Natural killer cell treated with Interleukin-12 subunit alpha and Interleukin-12 subunit beta and Interleukin-15 and Interleukin-18, amount 100 ng/mL, for 72 hours (primary cell): ENCODE data around the gene CFAP54. TPM values are rescaled to one million over a fixed set of nuclear protein-coding genes. Genes with fewer than 3 reads are reported as not detected.

Experiments used
- ATAC-seq, 2 donors: fragments of 150-1000 bp; cut with Tn5 transposase in 1 of 2; sonication (Bioruptor Pico), chemical (Tn5 transposase) in 1 of 2; 2 replicates each; pipeline ENCODE4 v1.10.0; 2021
- DNase-seq: peaks from one replicate; pipeline ENCODE4 v3.0.0; 2022; ENCODE audit warnings: low spot score
- H3K27ac Mint-ChIP-seq, 2 donors: 1 replicate in 1 of 2; 2 replicates in 1 of 2; pipeline ENCODE4 v1.8.0; 2022; ENCODE audit warnings: mixed read lengths in 2 of 2, mild to moderate bottlenecking in 1 of 2, moderate library complexity in 1 of 2
- H3K27me3 Mint-ChIP-seq, 2 donors: 1 replicate in 1 of 2; 2 replicates in 1 of 2; pipeline ENCODE4 v1.8.0; 2022; ENCODE audit warnings: mixed read lengths in 2 of 2
- H3K36me3 Mint-ChIP-seq: one replicate; pipeline ENCODE4 v1.8.0; 2022; ENCODE audit warnings: mixed read lengths
- H3K4me1 Mint-ChIP-seq, 2 donors: 1 replicate in 1 of 2; 2 replicates in 1 of 2; pipeline ENCODE4 v1.8.0; 2022; ENCODE audit warnings: low read depth in 2 of 2, mixed read lengths in 2 of 2, mild to moderate bottlenecking in 1 of 2
- H3K4me3 Mint-ChIP-seq: one replicate; pipeline ENCODE4 v1.8.0; 2022; ENCODE audit warnings: mixed read lengths
- H3K9me3 Mint-ChIP-seq: 2 replicates; pipeline ENCODE4 v1.8.0; 2022; ENCODE audit warnings: mixed read lengths
- total RNA-seq, 2 donors: library from RNA; stranded (reverse); gene quantifications; one replicate each; pipeline ENCODE4 v1.2.3, GENCODE V29; 2022

The CFAP54 gene
- total RNA-seq, 2 donors from 2014 or later = 0.14 to 0.50 TPM

DNA sequence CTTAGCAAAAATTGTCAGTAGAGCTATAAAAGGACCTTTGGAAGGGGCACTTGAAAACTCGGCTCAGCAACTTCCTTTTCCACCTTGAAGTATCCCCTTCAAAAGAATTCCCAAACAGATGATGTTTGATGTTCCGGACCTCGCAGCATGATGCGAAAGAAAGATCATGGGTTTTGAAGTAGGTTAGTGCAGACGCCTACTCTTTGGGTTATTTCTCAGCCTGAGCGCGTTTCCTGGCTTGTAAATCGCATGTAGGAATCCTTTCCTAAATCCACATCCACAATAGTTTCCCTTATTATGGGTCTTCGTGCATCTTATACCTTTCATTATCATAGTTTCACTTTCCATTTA lies 417.1 kb downstream of the CFAP54 start:
- Mint-ChIP-seq H3K27me3 (peaks cover 0 to 2% of the 10 kb centered on the region in 2 donors), H3K4me1 (peaks cover 32 to 41% of the 10 kb centered on the region in 2 donors), H3K27ac (peak overlapping the region; percentile 94 to 95), H3K36me3 (peaks cover 4% of the 10 kb centered on the region), H3K4me3 (peak overlapping the region; percentile 98), H3K9me3 (no peaks in the 10 kb centered on the region)
- DNase-seq (no peak), ATAC-seq (no peak)

DNA sequence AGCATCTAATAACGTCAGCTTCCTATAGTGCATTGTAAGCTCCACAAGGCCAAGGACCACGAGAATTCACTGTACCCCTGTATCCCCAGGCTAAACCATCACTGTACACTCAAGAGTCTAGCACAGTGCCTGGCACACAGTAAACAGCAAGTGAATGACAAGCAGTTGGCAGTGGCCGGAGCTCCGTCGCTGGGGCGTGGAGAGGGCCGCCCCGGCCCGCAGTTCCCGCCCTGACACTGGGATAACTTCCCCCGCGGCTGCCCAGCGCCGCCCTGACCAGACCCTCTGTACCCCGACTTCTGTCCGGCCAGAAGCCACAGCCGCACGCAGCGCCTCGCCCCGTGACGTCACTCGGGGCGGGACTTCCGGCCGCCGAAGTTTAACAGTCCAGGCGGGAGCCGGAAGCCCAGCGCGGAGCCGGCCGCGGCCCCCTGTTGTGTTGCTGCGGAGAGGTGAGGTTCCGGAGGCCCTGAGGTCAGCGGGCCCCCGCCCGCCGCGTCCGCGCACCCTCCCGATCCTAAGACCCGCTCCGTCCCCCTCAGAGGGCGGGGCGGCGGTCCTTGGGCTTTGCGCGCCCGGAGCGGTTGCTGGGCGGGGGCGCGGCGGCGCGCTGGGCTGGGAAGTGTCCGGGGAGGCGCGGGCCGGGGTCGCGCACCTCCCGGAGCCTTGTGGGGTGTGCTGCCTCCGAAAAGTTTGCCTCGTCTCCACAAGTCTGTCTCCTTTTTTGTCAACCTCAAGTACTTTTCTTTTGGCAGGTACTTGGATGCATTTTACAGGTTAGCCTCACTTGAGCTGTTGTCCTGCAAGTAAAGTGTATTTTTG lies 417.7 kb downstream of the CFAP54 start, which contains the start of gene NEDD1:
NEDD1 (plus strand) TSS at position 409 of the 822 bp plus-strand sequence. CDS start 2,503 bp downstream, outside the sequence.
- H3K27ac Mint-ChIP-seq = peak within 1 kb of the TSS; percentile 94 to 95
- peak within 1 kb of the TSS; percentile 98 for H3K4me3 Mint-ChIP-seq
- H3K36me3 Mint-ChIP-seq = peaks cover 4% of the 10 kb centered on the region
- peaks cover 0 to 2% of the 10 kb centered on the region in 2 donors for H3K27me3 Mint-ChIP-seq
- H3K9me3 Mint-ChIP-seq = no peaks in the 10 kb centered on the region
- ATAC-seq (peak; percentile 96 to 97), DNase-seq (peak; percentile 91)
- peaks cover 34 to 41% of the 10 kb centered on the region in 2 donors for H3K4me1 Mint-ChIP-seq

DNA sequence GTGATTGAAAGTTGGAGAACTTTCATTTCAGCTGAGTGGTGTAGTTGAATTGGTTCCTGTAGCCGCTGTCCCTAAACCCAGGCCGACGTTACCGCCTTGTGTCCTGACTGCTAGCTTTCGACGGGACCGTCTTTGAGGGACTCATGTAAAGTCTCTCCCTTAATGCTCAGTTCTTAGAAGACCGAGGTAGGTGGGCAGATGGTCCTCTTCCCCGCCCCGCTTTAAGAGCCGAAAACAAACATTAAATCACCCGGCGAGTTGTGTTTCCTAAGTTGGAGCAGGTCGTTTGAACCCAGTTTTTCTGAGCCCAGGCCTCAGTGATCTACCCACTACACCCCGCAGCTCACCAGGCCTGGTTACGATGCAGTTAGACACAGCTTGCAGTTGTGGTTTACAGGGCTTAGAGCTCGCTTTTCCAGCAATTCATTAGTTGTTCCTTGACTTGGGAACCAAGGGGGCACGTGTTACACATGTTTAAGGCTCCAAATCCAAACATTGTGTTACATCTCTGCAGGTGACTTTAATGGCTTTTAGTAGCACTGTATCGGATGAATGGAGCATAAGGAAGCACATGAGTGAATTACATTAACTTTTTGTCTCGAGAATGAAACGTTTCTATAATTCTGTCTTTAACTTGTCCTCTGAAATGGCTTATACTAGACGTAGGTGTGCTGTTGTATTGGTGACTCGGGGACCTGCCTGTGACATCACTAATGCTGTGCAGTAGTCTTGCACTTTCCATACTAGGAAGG lies 418.5 kb downstream of the CFAP54 start:
- peak; percentile 2 to 34 for ATAC-seq

DNA sequence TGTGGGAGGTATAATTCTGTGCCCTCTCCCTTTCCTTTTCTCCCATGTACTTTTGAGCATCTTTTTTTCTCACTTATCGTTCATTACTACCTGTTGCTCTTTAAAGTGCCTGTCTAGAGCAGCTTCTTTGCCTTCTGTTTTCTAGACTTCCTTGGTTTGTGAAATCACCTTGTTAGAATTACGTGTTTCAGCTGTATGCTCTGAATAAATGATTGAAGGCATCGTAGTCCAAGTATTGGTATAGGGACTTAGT lies 419.0 kb downstream of the CFAP54 start:
- Mint-ChIP-seq H3K9me3 (no peaks in the 10 kb centered on the region), H3K4me1 (peaks cover 34 to 41% of the 10 kb centered on the region in 2 donors), H3K27ac (peak overlapping the region; percentile 94 to 95), H3K36me3 (peaks cover 4% of the 10 kb centered on the region), H3K27me3 (peaks cover 0 to 2% of the 10 kb centered on the region in 2 donors), H3K4me3 (peak overlapping the region; percentile 98)
- no peak for ATAC-seq
- DNase-seq = no peak

More for the DNA sequence above, 418.5 kb downstream of the CFAP54 start:
- peaks cover 0 to 2% of the 10 kb centered on the region in 2 donors for H3K27me3 Mint-ChIP-seq
- no peaks in the 10 kb centered on the region for H3K9me3 Mint-ChIP-seq
- H3K27ac Mint-ChIP-seq = peak overlapping the region; percentile 94 to 95
- DNase-seq = no peak
- H3K4me3 Mint-ChIP-seq = peak overlapping the region; percentile 98
- peaks cover 34 to 41% of the 10 kb centered on the region in 2 donors for H3K4me1 Mint-ChIP-seq
- peaks cover 4% of the 10 kb centered on the region for H3K36me3 Mint-ChIP-seq

DNA sequence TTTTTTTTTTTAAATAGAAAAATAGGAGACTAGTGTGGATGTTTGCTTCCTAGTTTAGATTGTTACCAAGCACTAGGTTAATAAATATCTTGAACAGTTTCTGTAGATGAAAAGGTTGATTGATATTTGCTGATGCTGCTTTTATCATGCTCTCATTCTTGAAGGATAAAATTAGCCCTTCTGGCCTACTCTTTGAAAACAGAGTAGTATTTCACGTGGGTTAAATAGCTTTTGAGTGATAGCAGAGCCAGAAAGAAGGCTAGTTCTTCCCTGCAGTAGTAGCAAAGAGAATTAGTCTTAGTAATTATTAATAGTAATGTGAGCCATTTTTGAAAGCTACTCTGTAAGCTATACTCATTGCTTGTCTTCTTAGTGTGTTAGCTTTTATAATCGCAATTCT lies 422.9 kb downstream of the CFAP54 start:
- Mint-ChIP-seq H3K36me3 (peaks cover 12% of the 10 kb centered on the region), H3K9me3 (no peaks in the 10 kb centered on the region), H3K4me1 (peaks cover 29 to 43% of the 10 kb centered on the region in 2 donors), H3K4me3 (no peak overlapping the region), H3K27me3 (no peaks in the 10 kb centered on the region), H3K27ac (no peak overlapping the region)
- DNase-seq (no peak), ATAC-seq (no peak)

DNA sequence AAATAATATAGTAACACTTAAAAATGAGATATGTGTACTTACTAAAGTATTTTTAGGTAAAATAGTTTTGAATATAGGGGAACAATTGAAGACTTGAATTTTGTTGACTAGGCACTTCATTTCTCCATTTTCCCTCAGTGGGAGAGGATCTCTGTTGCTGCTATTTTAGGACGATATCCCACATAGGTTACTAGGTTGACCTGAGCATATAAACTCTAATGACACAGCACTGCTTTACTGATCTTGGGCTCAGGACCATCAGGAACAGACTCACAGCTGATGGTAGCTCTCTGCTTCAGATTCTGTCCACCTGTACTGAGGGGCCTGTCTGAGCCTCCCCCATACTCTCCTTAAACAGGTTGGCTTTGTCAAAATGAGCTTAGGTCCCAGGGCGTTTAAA lies 423.6 kb downstream of the CFAP54 start:
- H3K9me3 Mint-ChIP-seq = no peaks in the 10 kb centered on the region

DNA sequence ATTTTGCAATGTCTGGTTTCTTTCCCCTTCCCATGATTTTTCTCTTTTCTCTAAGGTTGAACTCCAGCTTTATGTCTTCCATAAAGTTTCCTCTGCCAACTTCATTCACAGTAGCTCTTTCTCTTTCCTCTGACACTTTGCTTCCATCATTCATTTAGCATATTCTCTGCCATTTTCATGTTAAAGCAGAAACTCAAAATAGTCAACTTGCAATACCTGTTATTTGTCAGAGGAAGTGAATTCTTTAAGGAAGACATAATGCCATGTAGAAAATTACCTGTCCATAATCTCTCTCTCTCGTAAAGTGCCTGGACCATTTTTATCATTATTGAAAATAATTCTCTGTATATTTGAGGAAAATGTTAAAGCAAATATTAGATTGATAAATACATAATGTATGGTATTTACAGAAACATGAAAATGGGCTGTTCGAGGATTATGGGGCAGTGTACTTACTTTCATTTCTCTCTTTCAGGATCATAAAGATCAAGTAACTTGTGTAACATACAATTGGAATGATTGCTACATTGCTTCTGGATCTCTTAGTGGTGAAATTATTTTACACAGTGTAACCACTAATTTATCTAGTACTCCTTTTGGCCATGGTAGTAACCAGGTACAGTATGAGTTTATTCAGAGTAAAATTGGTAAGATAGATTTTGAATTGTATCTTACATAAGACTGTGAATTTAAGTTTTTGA lies 430.3 kb downstream of the CFAP54 start:
- Mint-ChIP-seq H3K4me3 (no peak overlapping the region), H3K4me1 (peaks cover 10 to 27% of the 10 kb centered on the region in 2 donors), H3K36me3 (peaks cover 17% of the 10 kb centered on the region), H3K27me3 (no peaks in the 10 kb centered on the region), H3K27ac (no peak overlapping the region), H3K9me3 (no peaks in the 10 kb centered on the region)
- no peak for DNase-seq
- no peak for ATAC-seq

More for the DNA sequence above, 423.6 kb downstream of the CFAP54 start:
- Mint-ChIP-seq H3K27me3 (no peaks in the 10 kb centered on the region), H3K27ac (no peak overlapping the region), H3K4me3 (no peak overlapping the region), H3K4me1 (peaks cover 27 to 38% of the 10 kb centered on the region in 2 donors), H3K36me3 (peaks cover 12% of the 10 kb centered on the region)
- no peak for DNase-seq
- no peak for ATAC-seq

Other genes with a start within 250 kb of the CFAP54 start
- gene CDK17, start 89.1 kb upstream of the CFAP54 start, total RNA-seq = 10 to 100 TPM; 66.9 to 82.1 TPM